HFF-Myc (cell line): ENCODE measurements around the gene LRP4.

Experiments
- DNase-seq: peaks from one replicate; pipeline ENCODE4 v3.0.0-alpha.2; 2011; ENCODE audit warnings: low read depth; ENCODE audit errors: extremely low read depth
- H3K4me3 ChIP-seq: replicated peaks from 2 replicates; pipeline ENCODE4 v1.5.1; 2011; ENCODE audit warnings: low read depth, mild to moderate bottlenecking, control low read depth, low read length
- TF ChIP-seq, protein P1 (sequence below): IDR thresholded peaks from 2 replicates; pipeline ENCODE4 v1.5.1; 2012; ENCODE audit warnings: mild to moderate bottlenecking, low read depth, low read length, control low read depth; ENCODE audit errors: missing control alignments

Gene LRP4

DNA sequence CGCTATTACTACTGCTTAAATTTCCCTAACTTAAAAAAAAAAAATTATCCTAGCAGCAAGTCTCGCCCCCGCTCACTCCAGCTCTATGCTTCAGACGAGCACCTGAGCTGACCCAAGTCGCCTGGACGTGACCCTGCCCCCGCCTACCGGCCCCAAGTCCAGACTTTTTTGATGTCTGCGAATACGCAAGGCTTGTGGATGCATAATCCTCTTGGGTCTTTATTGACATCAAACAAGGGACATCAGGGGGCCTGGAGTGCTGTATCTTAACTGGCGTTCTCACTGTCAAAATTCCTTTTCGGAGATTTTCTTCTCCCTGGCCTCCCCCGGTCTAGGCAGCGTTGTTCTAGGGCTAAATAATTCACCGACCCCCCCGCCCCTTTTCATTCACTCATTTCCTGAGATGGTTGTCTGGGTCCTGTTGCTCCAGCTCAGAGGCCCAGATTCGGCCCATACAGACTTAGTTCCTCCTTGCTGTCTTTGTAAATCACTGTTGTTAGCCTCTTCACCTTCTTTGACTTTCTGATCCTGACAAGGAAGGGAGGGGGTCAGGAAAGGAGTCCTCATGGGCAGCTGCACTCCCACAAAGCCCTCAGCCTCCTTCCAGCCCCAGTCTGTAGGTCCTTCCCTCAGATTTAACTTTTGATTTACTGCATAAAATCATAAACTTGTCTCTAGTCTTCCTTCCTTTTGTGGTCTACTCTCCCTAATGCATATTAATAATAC, 601 bp upstream of the LRP4 start:
- DNase-seq: no peak
- TF ChIP-seq, protein P1, sequence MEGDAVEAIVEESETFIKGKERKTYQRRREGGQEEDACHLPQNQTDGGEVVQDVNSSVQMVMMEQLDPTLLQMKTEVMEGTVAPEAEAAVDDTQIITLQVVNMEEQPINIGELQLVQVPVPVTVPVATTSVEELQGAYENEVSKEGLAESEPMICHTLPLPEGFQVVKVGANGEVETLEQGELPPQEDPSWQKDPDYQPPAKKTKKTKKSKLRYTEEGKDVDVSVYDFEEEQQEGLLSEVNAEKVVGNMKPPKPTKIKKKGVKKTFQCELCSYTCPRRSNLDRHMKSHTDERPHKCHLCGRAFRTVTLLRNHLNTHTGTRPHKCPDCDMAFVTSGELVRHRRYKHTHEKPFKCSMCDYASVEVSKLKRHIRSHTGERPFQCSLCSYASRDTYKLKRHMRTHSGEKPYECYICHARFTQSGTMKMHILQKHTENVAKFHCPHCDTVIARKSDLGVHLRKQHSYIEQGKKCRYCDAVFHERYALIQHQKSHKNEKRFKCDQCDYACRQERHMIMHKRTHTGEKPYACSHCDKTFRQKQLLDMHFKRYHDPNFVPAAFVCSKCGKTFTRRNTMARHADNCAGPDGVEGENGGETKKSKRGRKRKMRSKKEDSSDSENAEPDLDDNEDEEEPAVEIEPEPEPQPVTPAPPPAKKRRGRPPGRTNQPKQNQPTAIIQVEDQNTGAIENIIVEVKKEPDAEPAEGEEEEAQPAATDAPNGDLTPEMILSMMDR: no peak

DNA sequence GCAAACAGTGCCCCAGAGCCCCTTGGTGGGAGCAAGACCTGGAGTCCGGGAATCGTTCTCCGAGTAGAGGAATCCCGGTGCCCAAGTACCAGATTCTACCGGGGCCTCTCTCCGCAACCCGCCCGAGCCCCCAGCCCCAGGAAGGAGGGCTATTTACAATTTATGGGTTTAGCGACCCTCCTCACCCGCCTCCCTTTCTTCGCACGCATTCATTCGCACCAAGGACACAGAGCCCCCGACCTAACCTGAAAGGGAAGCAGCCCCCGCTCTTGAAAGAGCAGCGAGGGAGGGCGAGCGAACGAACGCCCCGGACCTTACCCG, 628 bp downstream of the LRP4 start:
- TF ChIP-seq, protein P1: no peak
- peak overlapping the region; percentile 79 for H3K4me3 ChIP-seq
- DNase-seq: no peak

More for the DNA sequence above, 601 bp upstream of the LRP4 start:
- H3K4me3 ChIP-seq: peak overlapping the region; percentile 42

DNA sequence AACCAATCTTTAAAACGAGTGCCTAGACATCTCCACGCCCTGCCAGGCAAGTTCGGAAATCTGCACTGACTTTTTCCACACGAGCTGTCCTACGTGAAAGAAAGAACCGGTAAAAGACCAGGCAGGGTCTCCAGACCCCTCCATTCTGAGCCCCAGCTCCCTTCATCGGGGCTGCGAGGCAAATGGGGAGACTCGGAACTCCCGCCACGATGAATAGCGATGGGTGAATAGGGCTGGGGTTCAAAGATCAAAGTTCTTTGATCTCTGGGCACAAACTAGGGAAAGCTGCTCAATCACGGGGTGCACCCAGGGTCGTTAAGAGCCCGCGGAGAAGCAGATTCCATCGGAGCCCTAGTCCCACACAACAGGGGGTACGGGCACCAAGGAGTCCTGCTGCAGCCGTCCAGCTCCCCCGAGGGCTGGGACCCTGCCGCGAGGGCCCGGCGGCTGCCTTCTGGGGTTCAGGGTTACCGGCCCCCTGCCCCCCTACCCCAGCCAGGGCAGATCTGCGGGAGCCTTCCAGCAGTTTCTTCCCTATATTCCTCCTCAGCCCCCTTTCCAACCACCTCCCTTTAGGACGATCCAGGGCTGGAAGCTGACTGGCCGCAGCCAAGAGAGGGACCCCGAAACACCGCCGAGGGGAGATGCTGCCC, 1.1 kb downstream of the LRP4 start:
- H3K4me3 ChIP-seq: peak overlapping the region; percentile 79

DNA sequence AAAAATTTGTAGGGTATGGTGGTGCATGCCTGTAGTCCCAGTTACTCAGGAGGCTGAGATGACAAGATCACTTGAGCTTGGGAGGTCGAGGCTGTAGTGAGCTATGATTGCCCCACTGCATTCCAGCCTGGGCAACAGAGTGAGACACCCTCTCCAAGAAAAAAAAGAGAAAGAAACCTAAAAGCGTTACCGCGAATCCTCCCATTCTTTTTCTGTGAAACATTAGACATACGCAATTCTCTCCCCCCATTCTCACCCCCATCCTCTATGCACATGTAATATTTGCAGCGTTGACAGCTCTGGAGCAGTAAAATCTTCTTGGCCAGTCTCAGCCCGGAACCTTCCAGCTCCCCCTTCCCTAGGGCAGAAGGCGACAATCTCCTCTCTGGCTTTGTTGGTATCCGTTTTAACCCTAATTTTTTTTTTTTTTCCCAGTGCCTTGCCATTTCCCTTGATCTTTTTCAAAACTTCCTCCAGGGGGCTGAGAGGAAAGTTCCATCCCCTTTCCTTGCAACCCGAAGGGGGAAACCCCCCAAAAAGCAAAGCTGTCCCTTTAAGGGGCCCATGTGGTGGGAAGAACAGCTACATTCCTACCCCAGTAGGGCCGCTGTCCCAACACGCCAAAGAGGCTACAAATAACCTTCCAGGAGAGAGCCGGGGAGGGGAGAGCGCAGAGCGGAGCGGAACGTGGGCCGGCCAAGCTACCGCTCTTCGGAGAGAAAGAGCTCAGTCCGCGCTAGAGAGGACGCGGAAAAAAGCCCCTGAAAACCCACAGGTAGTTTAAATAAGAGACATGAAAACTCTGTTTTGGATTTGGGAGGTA, 1.9 kb downstream of the LRP4 start:
- H3K4me3 ChIP-seq: peak overlapping the region; percentile 79
- DNase-seq: peak; percentile 71
- TF ChIP-seq, protein P1: peak; percentile 45

More for the DNA sequence above, 1.1 kb downstream of the LRP4 start:
- TF ChIP-seq, protein P1: no peak
- no peak for DNase-seq

DNA sequence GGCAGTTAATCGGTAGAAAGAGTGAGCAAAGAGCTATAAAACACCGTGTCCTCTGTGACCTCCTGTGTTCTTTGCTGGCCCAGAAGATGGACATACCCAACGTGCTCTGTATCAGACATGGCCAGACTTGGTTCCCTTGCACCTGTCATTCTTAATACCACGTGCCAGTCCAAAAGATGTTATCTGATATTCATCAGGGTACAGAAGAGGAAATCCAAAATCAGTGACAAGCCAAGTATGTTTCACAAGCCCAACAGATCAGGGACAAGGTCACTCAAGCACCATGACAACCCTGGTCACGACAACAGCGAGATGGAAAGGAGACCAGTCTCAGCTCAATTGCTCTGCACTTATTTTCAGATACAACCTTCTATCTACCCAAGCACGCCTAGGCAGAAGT, 3.4 kb downstream of the LRP4 start:
- H3K4me3 ChIP-seq: no peak overlapping the region
- TF ChIP-seq, protein P1: no peak
- DNase-seq: no peak

DNA sequence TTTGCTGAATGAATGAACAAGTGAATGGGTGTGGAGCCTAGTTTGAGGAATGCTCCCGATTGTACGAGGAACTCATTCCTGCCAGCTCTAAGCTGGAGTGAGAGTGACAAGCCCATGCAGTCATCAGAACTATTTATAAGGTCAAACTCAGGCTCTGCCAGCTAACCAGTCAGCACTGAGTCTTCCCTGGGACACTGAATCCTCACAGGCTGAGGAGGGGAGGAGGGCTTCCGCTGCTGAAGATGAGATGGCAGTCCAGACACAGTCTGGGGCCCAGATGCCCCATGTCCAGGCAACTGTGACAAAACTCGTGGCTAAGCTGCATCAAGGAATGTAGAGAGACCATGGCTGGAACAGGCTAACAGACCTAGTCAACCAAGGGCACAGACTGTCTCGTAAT, 4.0 kb downstream of the LRP4 start:
- H3K4me3 ChIP-seq: no peak overlapping the region
- TF ChIP-seq, protein P1: no peak
- no peak for DNase-seq
